Mesodermal cell (in vitro differentiated cells): Measurements from ENCODE around the gene DDN.

Experiments used
- H3K27ac ChIP-seq: 2 replicates; pipeline ENCODE4 v1.7.0; 2013; ENCODE audit warnings: mild to moderate bottlenecking, low read depth, low read length, moderate library complexity; ENCODE audit not compliant: severe bottlenecking
- H3K36me3 ChIP-seq: 2 replicates; pipeline ENCODE4 v1.7.1; 2013; ENCODE audit warnings: mild to moderate bottlenecking, low read length, moderate library complexity; ENCODE audit not compliant: control insufficient read depth, insufficient read depth
- H3K4me1 ChIP-seq: one replicate; pipeline ENCODE4 v1.7.1; 2013; ENCODE audit warnings: mild to moderate bottlenecking, low read length; ENCODE audit not compliant: insufficient read depth, control insufficient read depth, poor library complexity, severe bottlenecking
- H3K4me3 ChIP-seq: 2 replicates; pipeline ENCODE4 v1.7.0; 2013; ENCODE audit warnings: low read length, control low read depth, mild to moderate bottlenecking; ENCODE audit not compliant: insufficient read depth, poor library complexity, severe bottlenecking; ENCODE audit errors: extremely low read depth
- H3K9me3 ChIP-seq: 2 replicates; pipeline ENCODE4 v1.7.1; 2013; ENCODE audit warnings: mild to moderate bottlenecking, low read length, moderate library complexity; ENCODE audit not compliant: control insufficient read depth
- WGBS, 2 experiments: methylation state at CpG; one replicate each; pipeline ENCODE4 v1.1.5; 2013; ENCODE audit warnings: missing lambda C conversion rate in 2 of 2; ENCODE audit not compliant: insufficient coverage in 2 of 2; 5-methylcytosine and 5-hydroxymethylcytosine counted together

The DDN gene

GRCh38 chr12:49031573-49032161 lies 32.5 kb upstream of the DDN start:
- WGBS, 2 experiments = 95 to 98% methylated on average over 6 to 7 of the region's 8 CpGs
- H3K27ac ChIP-seq = no peak overlapping the region
- H3K4me3 ChIP-seq = no peak overlapping the region
- H3K36me3 ChIP-seq = peaks cover 100% of the 10 kb centered on the region
- H3K9me3 ChIP-seq = no peaks in the 10 kb centered on the region
- no peaks in the 10 kb centered on the region for H3K4me1 ChIP-seq

GRCh38 chr12:49030714-49031572 lies 31.8 kb upstream of the DDN start:
- 97% methylated on average over 19 of the region's 19 CpGs for WGBS, 2 experiments
- Histone ChIP-seq H3K27ac (no peak overlapping the region), H3K9me3 (no peaks in the 10 kb centered on the region), H3K4me1 (no peaks in the 10 kb centered on the region), H3K4me3 (no peak overlapping the region), H3K36me3 (peaks cover 100% of the 10 kb centered on the region)

- WGBS, 2 experiments = no CpG with 5 or more reads among the region's 8 CpGs
- Histone ChIP-seq H3K27ac (no peak overlapping the region), H3K4me3 (no peak overlapping the region), H3K36me3 (peaks cover 100% of the 10 kb centered on the region), H3K4me1 (no peaks in the 10 kb centered on the region), H3K9me3 (no peaks in the 10 kb centered on the region)
Observed at GRCh38 chr12:49030119-49030518, 30.9 kb upstream of the DDN start.

- peaks cover 100% of the 10 kb centered on the region for H3K36me3 ChIP-seq
- no peaks in the 10 kb centered on the region for H3K9me3 ChIP-seq
- no peaks in the 10 kb centered on the region for H3K4me1 ChIP-seq
- no peak overlapping the region for H3K27ac ChIP-seq
- no peak overlapping the region for H3K4me3 ChIP-seq
- 93 to 94% methylated on average over 6 to 9 of the region's 10 CpGs for WGBS, 2 experiments
Observed at GRCh38 chr12:49028666-49029275, 29.6 kb upstream of the DDN start.

GRCh38 chr12:49027846-49028555 lies 28.8 kb upstream of the DDN start:
- H3K9me3 ChIP-seq = no peaks in the 10 kb centered on the region
- H3K27ac ChIP-seq = no peak overlapping the region
- no peak overlapping the region for H3K4me3 ChIP-seq
- 96 to 99% methylated on average over 9 of the region's 9 CpGs for WGBS, 2 experiments
- peaks cover 100% of the 10 kb centered on the region for H3K36me3 ChIP-seq
- H3K4me1 ChIP-seq = no peaks in the 10 kb centered on the region

GRCh38 chr12:49026678-49027480 lies 27.7 kb upstream of the DDN start:
- Histone ChIP-seq H3K27ac (no peak overlapping the region), H3K9me3 (no peaks in the 10 kb centered on the region), H3K4me3 (no peak overlapping the region), H3K36me3 (peaks cover 99% of the 10 kb centered on the region), H3K4me1 (no peaks in the 10 kb centered on the region)
- 95% methylated on average over 20 to 24 of the region's 26 CpGs for WGBS, 2 experiments

- no peaks in the 10 kb centered on the region for H3K9me3 ChIP-seq
- H3K36me3 ChIP-seq = peaks cover 99% of the 10 kb centered on the region
- H3K4me3 ChIP-seq = no peak overlapping the region
- WGBS, 2 experiments = 96 to 98% methylated on average over 20 to 21 of the region's 21 CpGs
- H3K27ac ChIP-seq = no peak overlapping the region
- H3K4me1 ChIP-seq = no peaks in the 10 kb centered on the region
Observed at GRCh38 chr12:49026101-49026500, 26.9 kb upstream of the DDN start.

- Histone ChIP-seq H3K9me3 (no peaks in the 10 kb centered on the region), H3K4me1 (peaks cover 3% of the 10 kb centered on the region), H3K4me3 (no peak overlapping the region), H3K27ac (no peak overlapping the region), H3K36me3 (peaks cover 99% of the 10 kb centered on the region)
- WGBS, 2 experiments = 100% methylated on average over 1 of the region's 4 CpGs; no CpG with 5 or more reads in 1 of the 2 experiments
Observed at GRCh38 chr12:49025463-49025862, 26.3 kb upstream of the DDN start.

GRCh38 chr12:49024543-49024942 lies 25.4 kb upstream of the DDN start:
- H3K4me1 ChIP-seq = peaks cover 8% of the 10 kb centered on the region
- no peak overlapping the region for H3K27ac ChIP-seq
- H3K4me3 ChIP-seq = no peak overlapping the region
- peaks cover 91% of the 10 kb centered on the region for H3K36me3 ChIP-seq
- H3K9me3 ChIP-seq = no peaks in the 10 kb centered on the region
- WGBS, 2 experiments = 93 to 98% methylated on average over 10 to 12 of the region's 12 CpGs

- Histone ChIP-seq H3K27ac (no peak overlapping the region), H3K9me3 (no peaks in the 10 kb centered on the region), H3K4me1 (peaks cover 12% of the 10 kb centered on the region), H3K36me3 (peaks cover 84% of the 10 kb centered on the region), H3K4me3 (no peak overlapping the region)
- WGBS, 2 experiments = 80% methylated on average over 1 of the region's 2 CpGs; no CpG with 5 or more reads in 1 of the 2 experiments
Observed at GRCh38 chr12:49023812-49024211, 24.6 kb upstream of the DDN start.
